Measurements from ENCODE around the gene PAK6. TPM values are rescaled to one million over a fixed set of nuclear protein-coding genes. Genes with fewer than 3 reads are reported as not detected.

The PAK6 gene
- total RNA-seq, 1 experiment from 2014 or later, result 0.84 TPM

DNA sequence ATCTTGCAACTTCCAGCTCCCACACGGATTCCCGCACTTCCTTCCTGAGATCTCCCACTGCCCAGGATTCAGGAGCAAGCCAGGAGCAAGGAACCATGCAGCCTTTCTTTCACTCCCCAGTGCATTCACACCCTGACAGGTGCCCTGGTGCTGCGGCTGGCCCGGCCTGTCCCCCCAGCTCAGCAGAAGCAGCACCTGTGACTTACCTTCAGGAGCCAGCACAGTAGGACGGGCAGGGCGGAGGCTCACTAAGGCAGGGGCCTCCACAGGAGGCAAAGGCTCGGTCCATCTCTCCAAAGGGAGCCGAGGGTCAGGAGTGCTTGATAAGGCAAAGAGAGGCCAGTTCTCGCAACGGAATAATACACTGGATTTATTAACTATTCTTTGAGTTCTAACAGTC is 39.2 kb downstream of the PAK6 start:
- no peak for DNase-seq (ENCODE audit: low spot score)
- intact Hi-C loops (cut with micrococcal nuclease; ENCODE audit: unreplicated experiment), result loop anchor here (2.0 to 10.0 kb wide), 5 partner anchors 145 to 1573 kb away; no protein-coding TSS in a partner anchor
- ChIA-PET CTCF (interaction anchor here (1.2 to 2.2 kb wide), 3 partner anchors 13 to 61 kb away, joined by 4 to 25 read pairs (median 9); partner anchors contain the start of gene CCDC9B), POLR2A (ENCODE audit: low non-redundant PET) (no interaction called here)
- TF ChIP-seq, protein P1, sequence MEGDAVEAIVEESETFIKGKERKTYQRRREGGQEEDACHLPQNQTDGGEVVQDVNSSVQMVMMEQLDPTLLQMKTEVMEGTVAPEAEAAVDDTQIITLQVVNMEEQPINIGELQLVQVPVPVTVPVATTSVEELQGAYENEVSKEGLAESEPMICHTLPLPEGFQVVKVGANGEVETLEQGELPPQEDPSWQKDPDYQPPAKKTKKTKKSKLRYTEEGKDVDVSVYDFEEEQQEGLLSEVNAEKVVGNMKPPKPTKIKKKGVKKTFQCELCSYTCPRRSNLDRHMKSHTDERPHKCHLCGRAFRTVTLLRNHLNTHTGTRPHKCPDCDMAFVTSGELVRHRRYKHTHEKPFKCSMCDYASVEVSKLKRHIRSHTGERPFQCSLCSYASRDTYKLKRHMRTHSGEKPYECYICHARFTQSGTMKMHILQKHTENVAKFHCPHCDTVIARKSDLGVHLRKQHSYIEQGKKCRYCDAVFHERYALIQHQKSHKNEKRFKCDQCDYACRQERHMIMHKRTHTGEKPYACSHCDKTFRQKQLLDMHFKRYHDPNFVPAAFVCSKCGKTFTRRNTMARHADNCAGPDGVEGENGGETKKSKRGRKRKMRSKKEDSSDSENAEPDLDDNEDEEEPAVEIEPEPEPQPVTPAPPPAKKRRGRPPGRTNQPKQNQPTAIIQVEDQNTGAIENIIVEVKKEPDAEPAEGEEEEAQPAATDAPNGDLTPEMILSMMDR (conservative IDR thresholded peaks at IDR 0.05; ENCODE audit: low read depth, low read length), result no peak
- no peak for TF ChIP-seq EZH2 (IDR thresholded peaks at IDR 0.05; ENCODE audit: borderline replicate concordance, low read depth, low read length, poor library complexity, severe bottlenecking)
- Histone ChIP-seq H3K27me3 (replicated peaks; ENCODE audit: insufficient read depth, low read depth, low read length, poor library complexity) (no peaks in the 10 kb centered on the region), H3K4me3 (ENCODE audit: low read depth, low read length, poor library complexity, severe bottlenecking) (no peak overlapping the region), H3K9me3 (ENCODE audit: low read depth, low read length, poor library complexity, severe bottlenecking) (no peaks in the 10 kb centered on the region), H3K4me1 (ENCODE audit: insufficient read depth, low read length, poor library complexity, severe bottlenecking) (peaks cover 42% of the 10 kb centered on the region), H3K27ac (ENCODE audit: low read depth, low read length, poor library complexity, severe bottlenecking) (peak overlapping the region; percentile 39), H3K36me3 (ENCODE audit: insufficient read depth, low read length, poor library complexity, severe bottlenecking) (no peaks in the 10 kb centered on the region)
- no TSS peak for BruUV-seq (replicated peaks)

DNA sequence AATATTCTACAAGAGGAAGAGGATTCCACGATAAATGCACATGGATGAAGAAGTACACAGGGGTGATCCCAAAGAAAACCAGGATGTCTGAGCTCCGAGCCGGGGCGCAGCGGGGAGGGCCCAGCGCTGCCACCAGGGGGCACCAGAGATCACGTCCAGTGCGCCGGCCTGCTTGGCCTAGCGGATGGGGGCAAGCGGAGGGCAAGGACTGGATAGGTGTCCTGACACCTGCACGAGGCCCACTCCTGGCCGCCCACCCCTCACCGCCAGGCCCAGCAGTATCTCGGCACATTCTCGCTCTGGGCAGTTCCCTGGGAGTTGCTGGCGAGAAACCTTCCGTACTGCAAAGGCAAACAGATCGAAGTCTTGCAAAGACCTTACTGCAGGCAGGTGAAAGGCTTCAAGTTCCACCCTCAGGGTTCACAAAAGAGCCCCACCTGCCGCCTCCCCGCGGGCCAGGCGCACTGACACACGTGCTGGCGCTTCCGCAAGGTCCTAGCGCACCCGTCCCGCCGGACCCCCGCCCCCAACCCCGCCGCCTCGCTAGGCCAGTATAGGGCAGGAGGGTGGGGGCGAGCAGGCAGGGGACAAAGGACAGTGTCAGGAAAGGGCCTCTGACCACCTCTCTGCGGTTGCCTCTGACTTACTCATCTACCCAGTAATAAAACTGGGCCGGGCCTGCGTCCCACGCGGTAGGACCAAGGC is 40.7 kb downstream of the PAK6 start:
- Histone ChIP-seq H3K36me3 (ENCODE audit: insufficient read depth, low read length, poor library complexity, severe bottlenecking) (no peaks in the 10 kb centered on the region), H3K27me3 (replicated peaks; ENCODE audit: insufficient read depth, low read depth, low read length, poor library complexity) (no peaks in the 10 kb centered on the region), H3K4me3 (ENCODE audit: low read depth, low read length, poor library complexity, severe bottlenecking) (peak overlapping the region; percentile 29), H3K4me1 (ENCODE audit: insufficient read depth, low read length, poor library complexity, severe bottlenecking) (peaks cover 46% of the 10 kb centered on the region), H3K9me3 (ENCODE audit: low read depth, low read length, poor library complexity, severe bottlenecking) (no peaks in the 10 kb centered on the region), H3K27ac (ENCODE audit: low read depth, low read length, poor library complexity, severe bottlenecking) (no peak overlapping the region)
- DNase-seq (ENCODE audit: low spot score), result peak; percentile 70
- BruUV-seq (replicated peaks), result no TSS peak
- intact Hi-C loops (cut with micrococcal nuclease; ENCODE audit: unreplicated experiment), result loop anchor here (1.0 to 10.0 kb wide), 7 partner anchors 31 to 1575 kb away; no protein-coding TSS in a partner anchor
- ChIA-PET CTCF (interaction anchor here (0.5 to 2.2 kb wide), 15 partner anchors 10 to 251 kb away, joined by 3 to 25 read pairs (median 6); partner anchors contain the start of gene CCDC9B), POLR2A (ENCODE audit: low non-redundant PET) (interaction anchor here (0.7 kb wide), 1 partner anchor 58 kb away, joined by 4 read pairs; no protein-coding TSS in a partner anchor)
- TF ChIP-seq, protein P1 (conservative IDR thresholded peaks at IDR 0.05; ENCODE audit: low read depth, low read length), result peak; percentile 99
- TF ChIP-seq EZH2 (IDR thresholded peaks at IDR 0.05; ENCODE audit: borderline replicate concordance, low read depth, low read length, poor library complexity, severe bottlenecking), result no peak

DNA sequence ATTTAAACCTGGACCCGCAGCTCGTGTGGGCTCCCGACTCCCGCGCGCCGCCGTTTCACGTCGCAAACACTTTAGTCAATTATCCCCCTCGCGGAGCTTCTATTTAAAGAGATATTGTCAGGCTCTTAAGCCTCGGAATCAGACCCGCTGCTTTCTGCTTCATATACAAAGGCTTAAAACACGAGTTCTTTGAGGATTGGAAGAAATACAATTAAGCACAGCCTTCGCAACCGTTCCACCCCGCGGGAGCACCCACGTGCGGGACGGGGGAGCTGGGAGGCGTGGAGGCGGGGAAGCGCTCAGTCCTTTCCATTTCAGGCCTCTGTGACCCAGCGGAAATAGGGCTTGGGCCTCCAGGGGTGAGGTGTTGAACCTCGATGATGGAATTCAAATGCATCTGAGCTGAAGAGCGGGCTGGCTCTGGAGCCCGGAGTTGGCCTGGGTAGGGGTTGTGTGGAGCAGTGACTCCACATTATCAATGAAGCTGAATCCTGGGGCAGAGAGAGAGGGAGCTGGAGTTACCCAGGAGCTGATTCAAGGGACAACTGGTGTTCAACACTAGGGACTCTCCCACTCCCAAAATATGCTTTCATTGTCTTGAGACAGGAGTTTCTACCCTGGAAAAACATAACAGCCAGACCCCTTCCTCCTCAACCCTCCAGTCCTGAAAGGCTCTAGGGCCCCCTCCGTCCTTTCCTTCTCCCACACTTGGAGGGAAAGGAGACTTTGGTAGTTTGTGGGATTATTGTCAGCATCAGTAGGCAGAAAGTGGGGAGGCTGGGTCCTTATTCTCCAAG is 41.6 kb downstream of the PAK6 start:
- Histone ChIP-seq H3K4me1 (ENCODE audit: insufficient read depth, low read length, poor library complexity, severe bottlenecking) (peaks cover 54% of the 10 kb centered on the region), H3K9me3 (ENCODE audit: low read depth, low read length, poor library complexity, severe bottlenecking) (no peaks in the 10 kb centered on the region), H3K4me3 (ENCODE audit: low read depth, low read length, poor library complexity, severe bottlenecking) (peak overlapping the region; percentile 29), H3K36me3 (ENCODE audit: insufficient read depth, low read length, poor library complexity, severe bottlenecking) (no peaks in the 10 kb centered on the region), H3K27ac (ENCODE audit: low read depth, low read length, poor library complexity, severe bottlenecking) (no peak overlapping the region), H3K27me3 (replicated peaks; ENCODE audit: insufficient read depth, low read depth, low read length, poor library complexity) (no peaks in the 10 kb centered on the region)
- BruUV-seq (replicated peaks), result no TSS peak
- ChIA-PET CTCF (interaction anchor here (0.6 to 2.2 kb wide), 5 partner anchors 9 to 235 kb away, joined by 4 to 12 read pairs (median 6); no protein-coding TSS in a partner anchor), POLR2A (ENCODE audit: low non-redundant PET) (interaction anchor here (0.7 kb wide), 1 partner anchor 59 kb away, joined by 4 read pairs; no protein-coding TSS in a partner anchor)
- intact Hi-C loops (cut with micrococcal nuclease; ENCODE audit: unreplicated experiment), result no loop called here
- peak; percentile 48 for DNase-seq (ENCODE audit: low spot score)
- TF ChIP-seq EZH2 (IDR thresholded peaks at IDR 0.05; ENCODE audit: borderline replicate concordance, low read depth, low read length, poor library complexity, severe bottlenecking), result no peak
- TF ChIP-seq, protein P1 (conservative IDR thresholded peaks at IDR 0.05; ENCODE audit: low read depth, low read length), result no peak
